GM18508 (cell line): ENCODE data around the gene SCRT2.

ENCODE experiments used
- ATAC-seq: cut with Tn5 transposase; IDR thresholded peaks from one replicate; pipeline ENCODE4 v1.9.1; 2021; ENCODE audit warnings: moderate number of reproducible peaks; ENCODE audit not compliant: insufficient read depth, unreplicated experiment

Gene SCRT2

DNA sequence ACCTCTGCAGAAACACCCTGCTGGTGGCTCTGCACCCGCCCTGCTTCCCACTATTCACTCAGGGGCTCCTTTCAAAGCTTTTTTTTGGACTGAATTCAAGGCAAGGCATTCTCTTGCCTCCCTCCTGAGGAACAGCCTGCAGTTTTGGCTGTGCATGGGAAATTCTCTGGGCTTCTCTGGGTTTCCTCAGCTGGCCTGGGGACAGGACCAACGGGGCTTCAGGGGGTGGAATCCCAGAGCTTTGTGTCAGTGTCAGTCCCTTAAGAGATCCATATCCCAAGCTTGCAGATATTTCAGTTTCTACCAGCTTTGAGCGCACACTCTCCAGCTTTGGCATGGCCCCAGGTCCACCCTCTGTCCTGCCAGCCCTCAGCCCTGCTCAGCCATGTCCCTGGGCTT is 2.0 kb downstream of the SCRT2 start:
- ATAC-seq: no peak

DNA sequence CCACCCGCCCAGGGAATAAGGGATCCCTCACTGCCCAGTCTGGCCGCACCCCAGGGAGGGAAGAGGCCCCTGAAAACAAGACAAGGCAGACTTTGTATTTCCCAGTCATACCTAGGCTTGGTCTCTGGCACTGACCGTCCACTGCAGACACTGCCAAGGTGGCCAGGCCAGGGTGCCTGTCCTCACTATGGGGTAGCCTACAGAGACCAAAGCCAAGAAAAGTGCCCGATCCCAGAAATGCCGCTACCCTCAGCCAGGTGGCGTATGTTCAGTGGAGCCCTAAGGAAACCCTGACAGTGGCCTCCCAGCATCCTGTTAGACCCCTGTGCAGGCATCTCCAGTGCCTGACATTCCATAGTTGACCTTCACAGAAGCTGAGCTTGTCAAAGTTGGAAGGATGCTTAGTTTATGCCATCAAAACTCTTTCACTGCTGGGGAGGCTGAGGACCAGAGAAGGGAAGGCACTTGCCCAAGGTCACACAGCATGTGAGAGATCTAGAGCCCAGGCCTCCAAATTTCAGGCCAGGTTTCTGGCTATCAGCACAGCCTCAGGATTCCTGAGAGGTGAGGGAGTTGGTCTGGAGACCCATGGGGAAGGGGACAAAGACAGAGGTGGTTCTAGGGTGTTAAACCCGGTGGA is 2.5 kb downstream of the SCRT2 start:
- no peak for ATAC-seq

DNA sequence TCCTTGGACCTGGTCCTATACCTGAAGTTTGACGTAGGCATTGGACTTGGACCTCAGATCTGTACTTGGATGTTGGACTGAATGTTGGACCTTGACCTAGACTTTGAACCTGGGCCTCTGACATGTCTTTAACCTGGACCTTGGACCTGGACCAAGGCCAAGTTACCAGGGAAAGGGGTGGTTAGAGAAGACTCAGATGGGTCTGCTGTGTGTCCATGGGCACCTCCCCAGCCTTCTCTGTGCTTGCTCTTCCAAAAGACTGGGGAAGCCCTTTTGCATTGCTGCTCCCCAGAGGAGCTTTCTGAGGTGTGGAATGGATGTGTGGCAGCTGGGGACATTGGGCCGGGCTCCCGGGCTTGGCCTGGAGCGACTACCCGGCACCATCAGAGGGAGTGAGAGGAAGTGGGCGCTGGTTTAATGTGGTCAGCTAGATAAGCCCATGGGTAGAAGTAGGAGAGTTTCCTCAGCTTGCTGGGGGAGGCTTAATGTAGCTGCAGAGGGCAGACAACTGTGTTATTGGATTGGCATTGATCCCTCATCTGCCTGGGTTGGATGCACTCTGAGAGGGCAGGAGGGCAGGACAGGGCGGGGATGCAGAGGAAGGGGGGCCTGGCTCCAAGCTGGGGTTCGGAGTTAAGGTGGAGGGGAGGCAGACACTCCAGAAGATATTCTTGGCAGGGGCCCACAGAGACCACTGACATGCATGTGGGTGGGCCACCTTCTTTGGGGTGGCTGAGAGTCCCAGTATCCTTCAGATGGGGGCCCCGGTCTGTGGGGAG is 4.2 kb downstream of the SCRT2 start:
- no peak for ATAC-seq

DNA sequence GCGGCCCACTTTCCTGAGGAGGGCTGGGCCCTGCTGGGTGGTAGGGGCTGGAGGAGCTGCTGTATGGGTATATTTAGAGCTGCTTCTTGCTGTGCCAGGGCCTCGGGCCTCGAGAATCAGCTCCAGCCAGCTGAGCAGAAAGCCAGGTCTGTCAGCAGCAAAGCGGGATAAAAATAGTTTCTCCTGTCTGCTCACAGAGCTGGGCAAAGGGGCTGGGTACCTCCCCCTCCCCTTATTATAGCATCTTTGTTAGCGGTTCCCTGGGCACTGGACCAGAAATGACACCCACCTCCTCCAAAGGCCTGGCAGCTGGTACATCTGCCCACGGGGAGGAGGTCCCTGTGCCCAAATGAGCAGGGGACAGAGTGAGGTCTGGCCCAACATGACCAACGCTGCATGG is 6.0 kb downstream of the SCRT2 start:
- no peak for ATAC-seq

DNA sequence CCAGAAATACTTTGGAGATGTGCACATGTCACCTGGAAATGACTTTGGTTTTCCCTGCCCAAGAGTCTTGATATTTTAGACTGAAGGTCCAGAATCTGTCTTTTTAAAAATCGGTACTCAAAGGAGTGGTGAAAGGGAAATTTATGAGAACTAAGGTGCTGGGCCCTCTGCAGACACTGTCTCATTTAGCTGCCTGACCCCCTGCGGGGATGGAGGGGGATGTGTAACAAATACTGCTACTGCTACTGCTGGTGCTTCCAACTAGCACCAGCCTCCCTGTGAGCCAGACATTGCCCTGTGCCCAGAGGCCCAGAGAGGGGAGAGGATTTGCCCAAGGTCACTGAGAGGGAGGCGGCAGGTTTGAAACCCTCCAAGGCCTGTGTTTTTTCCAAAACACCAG is 7.0 kb downstream of the SCRT2 start:
- no peak for ATAC-seq

DNA sequence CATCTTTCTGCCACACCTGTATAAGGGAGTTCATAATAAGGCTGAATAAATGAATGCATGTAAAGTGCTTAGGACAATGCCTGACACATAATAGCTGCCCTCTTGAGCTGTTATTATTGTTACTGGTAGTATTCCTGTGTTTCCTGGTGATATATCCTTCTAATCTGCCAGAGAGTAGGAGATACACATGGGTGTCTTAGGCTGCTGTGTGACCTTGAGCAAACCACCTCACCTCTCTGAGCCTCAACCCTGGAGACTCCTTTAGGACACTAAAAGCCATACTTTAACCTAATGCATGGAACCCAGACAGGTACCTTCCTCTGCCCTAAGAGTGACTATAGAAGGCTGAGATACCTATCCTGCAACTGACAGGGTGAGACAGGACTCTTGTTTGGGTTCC is 7.6 kb downstream of the SCRT2 start:
- ATAC-seq: no peak

DNA sequence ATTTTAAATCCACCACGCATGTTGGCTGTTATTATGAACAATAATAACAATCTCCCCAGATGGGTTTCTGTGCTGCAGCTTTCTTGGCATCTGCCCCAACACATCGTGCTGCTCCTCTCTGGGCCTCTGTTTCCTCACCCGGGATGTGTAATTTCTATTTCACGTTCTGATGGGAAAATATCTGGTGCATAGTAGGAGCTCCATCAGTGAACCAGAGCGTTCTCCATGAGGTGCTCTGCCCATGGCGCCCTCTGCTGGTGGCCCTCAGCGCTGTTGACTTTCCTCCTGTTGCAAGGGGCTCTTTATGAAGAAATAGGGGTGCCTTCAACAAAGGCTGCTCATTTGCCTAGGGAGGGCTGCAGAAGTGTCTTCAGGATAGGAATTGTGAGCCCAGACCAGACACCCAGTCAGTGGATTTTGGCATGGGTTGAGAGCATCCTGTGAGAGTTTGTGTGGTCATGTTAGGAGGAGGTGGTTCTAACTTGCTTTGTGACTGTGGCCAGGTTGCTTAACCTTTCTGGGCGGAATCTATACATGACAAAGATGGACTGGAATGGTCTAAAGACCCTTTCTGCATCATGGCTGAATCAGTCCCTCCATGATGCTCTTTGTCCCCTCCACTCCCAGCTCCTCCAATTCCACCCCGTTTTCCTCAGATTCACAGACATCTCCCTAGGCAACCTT is 8.1 kb downstream of the SCRT2 start:
- ATAC-seq: no peak

DNA sequence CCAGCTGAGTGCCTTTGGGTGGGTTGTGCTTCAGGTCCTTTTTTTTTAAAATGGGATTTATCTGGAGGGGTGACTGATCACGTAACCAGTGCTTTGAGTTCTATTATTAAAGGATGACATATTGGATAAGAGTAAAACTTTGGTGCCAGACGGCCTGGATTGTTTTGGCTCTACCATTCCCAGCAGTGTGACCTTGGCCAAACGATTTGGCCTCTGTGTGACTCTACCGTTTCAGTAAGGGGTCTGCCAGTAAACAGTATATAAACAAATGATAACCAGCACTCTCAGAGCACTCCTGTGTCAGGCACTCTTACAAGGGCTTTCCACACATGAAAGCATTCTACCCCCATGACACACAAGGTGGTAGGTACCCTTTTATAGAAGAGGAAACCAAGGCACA is 8.7 kb downstream of the SCRT2 start:
- ATAC-seq: no peak

DNA sequence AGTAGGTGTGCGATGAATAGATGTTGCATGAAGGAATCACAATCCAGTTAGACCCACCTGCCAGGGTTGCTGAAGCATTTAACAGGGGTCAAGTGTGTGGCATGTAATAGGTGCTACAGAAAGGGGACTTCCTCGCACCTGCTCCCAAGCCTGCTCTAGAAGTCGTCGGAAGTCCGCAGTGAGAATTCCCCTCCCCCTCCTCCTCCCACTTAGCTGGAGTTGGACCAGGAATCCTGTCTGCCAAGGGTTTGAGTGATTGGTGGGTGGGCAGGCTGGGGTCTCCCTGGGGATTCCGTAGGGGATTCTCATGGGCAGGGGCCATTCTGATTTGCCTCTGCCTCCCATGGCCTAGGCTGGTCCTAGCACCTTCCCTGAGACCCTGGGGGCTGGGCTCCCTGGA is 10.3 kb downstream of the SCRT2 start:
- no peak for ATAC-seq

DNA sequence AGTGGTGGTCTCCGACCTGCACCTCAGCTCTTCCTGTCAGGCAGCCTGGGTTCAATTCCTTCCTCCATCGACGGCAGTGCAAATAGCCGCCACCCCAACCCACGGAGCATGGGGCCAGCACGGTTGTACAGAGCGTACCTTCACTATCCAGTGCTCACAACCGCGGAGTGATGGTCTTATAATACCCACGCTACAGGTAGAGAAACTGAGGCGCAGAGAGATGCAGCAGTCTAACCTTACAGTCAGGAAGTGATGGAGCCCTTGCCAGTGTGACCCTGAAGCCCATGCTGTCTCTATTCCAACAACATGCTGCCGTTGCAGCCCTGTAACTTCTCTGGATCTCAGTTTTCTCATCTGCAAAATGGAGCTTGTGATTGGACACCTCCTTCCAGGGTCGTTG is 11.0 kb downstream of the SCRT2 start:
- no peak for ATAC-seq

DNA sequence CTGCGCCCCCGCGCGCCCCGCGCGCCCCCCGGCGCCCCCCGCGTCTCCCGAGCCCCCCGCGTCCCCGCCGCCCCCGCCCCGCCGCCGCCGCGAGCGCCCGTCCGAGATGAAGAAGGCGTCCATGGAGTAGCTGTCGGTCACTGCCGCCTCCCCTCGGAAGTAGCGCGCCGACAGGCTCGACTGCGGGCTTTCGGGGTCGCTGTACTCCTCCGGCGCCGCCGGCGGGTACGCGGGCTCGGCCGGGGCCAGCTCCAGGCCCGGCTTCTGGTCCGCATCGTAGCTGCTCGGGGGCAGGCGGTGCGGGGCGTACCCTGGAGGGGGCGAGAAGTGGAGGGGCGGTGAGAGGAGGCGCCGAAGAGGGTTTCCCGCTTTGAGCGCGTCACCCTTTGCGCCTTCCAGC is 11.5 kb downstream of the SCRT2 start:
- ATAC-seq: no peak

DNA sequence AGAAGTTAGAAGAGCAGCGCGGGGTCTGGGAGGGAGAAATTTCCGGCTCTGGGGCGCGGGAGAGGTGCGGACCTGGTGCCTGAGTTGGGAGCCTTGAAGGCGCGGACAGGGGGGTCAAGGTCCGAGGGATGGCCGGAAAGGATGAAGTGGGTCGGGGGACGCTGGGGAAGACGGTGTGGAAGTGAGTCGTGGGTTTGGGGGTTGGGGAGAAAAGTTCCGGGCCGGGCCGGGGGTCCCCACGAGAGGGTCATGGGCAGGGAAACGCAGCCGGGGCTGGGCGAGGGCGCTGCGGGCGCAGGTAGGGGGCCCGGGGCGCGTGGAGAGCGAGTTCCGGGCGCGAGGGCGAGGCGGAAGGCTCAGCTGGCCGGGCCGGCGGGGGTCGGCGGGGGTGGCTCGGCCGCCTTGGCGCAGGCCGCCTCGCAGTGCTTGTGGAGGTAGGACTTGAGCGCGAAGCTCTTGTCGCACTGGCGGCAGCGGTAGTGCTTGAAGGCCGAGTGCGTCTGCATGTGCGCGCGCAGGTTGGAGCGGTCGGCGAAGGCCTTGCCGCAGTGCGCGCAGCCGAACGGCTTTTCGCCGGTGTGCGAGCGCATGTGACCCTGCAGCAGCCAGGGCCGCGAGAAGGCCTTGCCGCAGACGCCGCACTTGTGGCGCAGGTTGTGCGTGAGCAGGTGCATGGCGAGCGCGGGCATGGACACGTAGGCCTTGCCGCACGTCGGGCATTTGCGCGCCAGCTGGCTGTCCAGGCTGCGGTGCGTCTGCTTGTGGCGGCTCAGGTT is 12.1 kb downstream of the SCRT2 start:
- no peak for ATAC-seq

DNA sequence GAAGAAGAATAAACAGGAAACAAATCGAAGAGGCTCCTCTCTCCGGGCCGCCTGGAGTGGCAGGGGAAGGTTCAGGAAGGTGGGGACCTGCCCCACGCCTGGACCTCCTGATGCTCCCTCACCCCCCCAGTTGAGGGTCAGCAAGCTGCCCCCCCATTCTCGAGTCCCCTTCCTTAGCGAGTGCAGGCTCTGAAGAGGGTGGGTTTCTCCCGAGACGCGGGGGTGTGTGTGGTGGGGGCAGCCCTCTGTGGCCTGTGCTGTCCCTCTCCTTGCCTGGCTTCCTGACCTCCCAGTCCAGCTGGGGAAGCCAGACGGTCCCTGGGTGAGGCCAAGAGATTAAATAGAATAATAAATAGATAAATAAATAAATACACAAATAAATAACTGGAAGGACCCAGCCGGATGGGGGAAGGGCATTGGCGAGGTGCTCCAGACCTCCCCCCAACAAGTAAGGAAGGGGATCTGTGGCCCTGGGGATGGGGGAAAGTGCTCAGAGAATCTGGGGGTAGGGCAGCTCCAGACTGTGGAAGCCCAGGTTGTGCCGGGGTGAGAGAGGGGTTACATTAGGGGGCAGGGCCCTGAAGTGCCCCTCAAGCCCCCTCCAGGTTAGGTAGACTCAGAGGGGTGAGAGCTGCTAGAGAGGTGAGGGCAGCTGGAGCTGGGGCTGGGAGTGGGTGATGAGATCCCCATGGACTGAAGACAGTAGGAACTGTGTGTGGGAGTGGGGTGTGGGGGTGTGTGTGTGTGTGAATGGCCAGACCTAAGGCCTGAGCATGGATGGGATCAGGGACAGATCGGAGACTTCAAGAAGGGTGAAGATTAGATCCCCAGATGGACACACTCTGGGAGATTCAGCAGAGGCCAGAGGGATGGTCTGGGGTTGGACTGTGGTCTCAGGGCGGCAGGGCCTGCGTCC is 13.1 kb downstream of the SCRT2 start:
- no peak for ATAC-seq

DNA sequence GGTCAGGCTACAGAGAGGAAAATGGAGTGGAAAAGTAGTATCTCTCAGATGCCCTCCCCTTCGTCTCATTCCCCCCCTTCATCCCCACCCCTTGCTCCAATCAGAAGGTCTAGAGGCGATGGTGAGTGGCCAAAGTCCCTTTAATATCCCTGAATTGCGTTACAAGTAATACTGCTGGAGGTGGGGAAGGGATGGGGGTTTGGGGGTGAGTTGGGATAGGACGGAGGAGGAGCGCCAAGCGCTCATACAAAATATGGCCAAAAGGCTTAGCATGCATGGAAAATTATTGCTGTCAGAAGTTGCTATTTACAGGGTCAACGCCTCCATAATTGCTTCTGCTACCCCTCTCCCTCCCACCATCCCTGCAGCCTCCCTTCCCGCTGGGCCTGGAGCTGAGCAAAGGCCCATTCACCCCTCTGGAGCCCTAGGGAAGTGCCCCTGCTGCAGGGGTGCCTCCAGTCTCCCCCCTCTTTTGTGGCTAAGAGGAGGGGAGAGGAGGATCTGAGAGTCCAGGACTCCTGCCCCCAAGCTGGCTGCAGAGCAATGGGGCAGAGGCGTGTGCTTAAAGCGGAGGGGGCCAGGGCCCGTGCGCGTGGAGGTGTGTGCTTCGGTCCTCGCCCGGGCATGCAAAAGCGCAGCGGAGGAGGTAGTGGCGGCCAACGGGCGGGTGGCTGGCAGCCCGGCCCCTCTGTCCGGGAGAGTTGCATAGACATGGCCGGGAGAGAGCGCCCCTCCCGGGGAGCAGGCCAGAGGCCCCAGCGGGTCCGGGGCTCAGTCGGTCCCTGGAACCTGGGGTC is 13.9 kb downstream of the SCRT2 start:
- ATAC-seq: no peak

DNA sequence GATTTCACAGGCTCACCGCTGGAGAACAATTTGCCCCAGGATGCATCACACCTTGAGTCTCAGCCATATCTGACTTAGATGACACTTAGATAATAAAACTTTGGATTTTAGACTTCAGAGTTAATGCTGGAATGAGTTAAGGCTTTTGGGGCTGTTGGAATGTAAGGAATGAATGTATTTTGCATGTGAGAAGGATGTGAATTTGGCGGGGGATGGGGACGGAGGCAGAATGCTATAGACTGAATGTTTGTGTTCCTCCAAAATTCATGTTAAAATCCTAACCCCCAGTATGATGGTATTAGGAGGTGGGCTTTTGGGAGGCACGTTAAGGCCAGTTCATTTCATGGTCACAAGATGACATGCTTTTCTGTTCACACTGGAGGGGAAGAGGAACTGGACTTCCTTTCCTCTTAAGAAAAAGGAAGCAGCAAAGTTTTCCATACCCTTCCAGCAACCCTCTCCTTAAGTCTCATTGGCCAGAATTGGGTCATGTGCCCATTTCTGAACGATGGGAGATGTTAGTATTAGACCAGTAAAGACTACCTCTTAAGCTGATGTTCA is 16.8 kb downstream of the SCRT2 start:
- ATAC-seq: no peak

DNA sequence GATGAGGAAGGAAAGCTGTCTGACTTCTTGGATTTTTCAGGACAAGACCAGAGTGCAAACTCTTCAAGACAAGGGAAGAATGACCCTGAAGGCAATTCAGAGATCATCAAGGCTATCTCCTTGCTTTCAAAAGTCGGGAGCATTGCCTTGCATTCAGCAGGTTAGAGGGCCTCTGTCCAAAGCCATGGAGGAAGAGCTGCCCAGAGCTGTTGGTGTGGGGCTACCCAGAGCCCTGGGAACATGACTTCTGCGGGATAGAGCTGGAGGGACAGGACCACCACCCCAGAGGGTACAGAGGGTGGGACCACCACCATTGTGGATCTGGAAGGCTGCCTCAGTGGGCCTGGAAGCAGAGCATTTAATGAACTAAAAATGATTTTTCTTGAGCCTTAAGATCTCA is 17.4 kb downstream of the SCRT2 start:
- no peak for ATAC-seq

DNA sequence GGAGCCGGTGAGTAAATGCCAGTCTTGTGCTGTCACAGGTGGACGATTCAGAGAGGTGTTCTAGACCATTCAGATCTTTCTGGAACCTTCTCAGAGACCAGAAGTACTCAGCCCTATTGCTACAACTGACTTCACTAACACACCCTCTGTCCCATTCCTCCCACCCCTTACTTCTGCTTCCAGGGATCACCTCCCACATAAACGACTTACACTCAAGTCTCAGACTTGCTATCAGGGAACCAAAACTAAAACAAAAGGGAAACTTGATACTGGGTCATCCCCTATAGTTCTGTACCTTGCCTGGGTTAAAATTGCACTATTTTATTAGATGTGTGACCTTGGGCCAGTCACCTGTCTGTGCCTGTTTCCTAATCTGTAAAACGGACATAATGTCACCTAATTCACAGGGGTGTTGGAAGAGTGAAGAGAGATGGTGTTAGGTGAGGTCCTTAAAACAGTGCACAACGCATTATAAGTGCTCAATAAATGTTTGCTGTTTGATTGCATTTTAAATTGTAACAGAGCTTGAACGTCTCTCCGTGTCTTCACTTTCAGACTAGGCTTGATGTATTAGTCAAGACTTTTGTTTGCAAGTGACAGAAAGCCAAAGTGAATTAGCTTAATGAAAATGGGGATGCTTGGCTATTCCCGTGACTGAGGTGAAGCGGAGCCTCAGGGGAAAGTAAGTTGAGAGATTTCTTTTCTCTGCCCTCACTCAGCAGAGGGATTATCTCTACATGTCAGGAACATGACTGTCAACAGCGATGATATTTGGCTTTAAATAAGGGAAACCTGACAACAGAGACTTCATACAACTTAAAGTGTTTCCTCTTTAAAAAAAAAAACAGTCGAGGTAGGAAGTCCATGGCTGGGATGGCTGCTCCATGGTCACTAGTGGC is 19.6 kb downstream of the SCRT2 start:
- no peak for ATAC-seq

DNA sequence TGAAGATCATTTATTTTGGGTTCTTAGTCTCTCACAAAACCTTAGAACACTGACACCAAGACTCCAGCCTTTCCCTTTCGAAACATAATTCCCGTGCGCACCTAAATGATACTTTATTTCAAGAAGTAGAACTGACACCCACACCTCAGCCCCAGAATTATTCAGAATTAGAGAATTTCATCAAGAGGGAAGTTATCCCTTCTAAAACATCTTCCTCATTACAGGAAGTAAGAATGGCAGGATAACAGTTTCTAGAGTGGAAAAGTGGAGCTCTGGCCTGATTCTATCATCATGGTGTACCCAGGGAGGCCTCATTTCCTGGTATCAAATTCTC is 21.2 kb downstream of the SCRT2 start:
- ATAC-seq: no peak
